ENCODE results near the gene CASR. TPM values are rescaled to one million over a fixed set of nuclear protein-coding genes. Genes with fewer than 3 reads are reported as not detected.
"Not testable (repeated sequence)": the region's sequence is repeated elsewhere in the genome, so short reads cannot be mapped to it uniquely, and the experiment has no call there.

The CASR gene
- total and polyA plus RNA-seq, 2 donors, result 0.25 to 0.74 TPM

- DNase-seq (ENCODE audit: extremely low spot score), result no peak
- H3K36me3 ChIP-seq (ENCODE audit: insufficient read depth), result no peaks in the 10 kb centered on the region
- no peak overlapping the region for H3K4me3 ChIP-seq (ENCODE audit: low read depth, low read length)
- no peaks in the 10 kb centered on the region for H3K4me1 ChIP-seq (ENCODE audit: insufficient read depth)
- 64% methylated on average over 1 of the region's 1 CpG for WGBS
- H3K27ac ChIP-seq (ENCODE audit: low read depth), result no peak overlapping the region
Observed at GRCh38 chr3:122188737-122189136, 5.3 kb downstream of the CASR start.

- Histone ChIP-seq H3K36me3 (ENCODE audit: insufficient read depth) (no peaks in the 10 kb centered on the region), H3K4me1 (ENCODE audit: insufficient read depth) (no peaks in the 10 kb centered on the region), H3K27ac (ENCODE audit: low read depth) (no peak overlapping the region), H3K4me3 (ENCODE audit: low read depth, low read length) (no peak overlapping the region)
- no peak for DNase-seq (ENCODE audit: extremely low spot score)
Observed at GRCh38 chr3:122189357-122189756, 5.9 kb downstream of the CASR start.

GRCh38 chr3:122190525-122190924 is 7.1 kb downstream of the CASR start:
- WGBS, result 77% methylated on average over 3 of the region's 3 CpGs
- no peaks in the 10 kb centered on the region for H3K36me3 ChIP-seq (ENCODE audit: insufficient read depth)
- no peak overlapping the region for H3K4me3 ChIP-seq (ENCODE audit: low read depth, low read length)
- no peak for DNase-seq (ENCODE audit: extremely low spot score)
- H3K4me1 ChIP-seq (ENCODE audit: insufficient read depth), result no peaks in the 10 kb centered on the region
- H3K27ac ChIP-seq (ENCODE audit: low read depth), result no peak overlapping the region

DNA sequence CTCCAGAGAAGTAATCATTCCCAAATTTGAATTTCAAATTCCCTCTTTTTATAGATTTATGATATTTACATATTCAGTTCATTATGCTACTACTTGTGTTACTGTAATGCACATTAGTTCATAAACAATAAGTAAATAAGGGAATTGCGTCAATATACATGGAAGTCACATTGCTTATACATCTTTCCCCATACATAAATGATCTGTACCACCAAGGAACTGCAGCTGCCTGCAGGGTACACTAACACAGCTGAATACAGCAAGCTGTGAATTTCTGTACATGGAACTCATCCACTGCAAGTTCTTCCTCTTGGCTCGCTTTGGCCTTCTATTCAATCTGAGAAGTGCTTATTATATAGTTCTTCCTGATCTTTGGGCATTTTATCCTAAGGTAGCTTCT is 15.5 kb downstream of the CASR start:
- no peak overlapping the region for H3K4me3 ChIP-seq (ENCODE audit: low read depth, low read length)

GRCh38 chr3:122199552-122199951 is 16.1 kb downstream of the CASR start:
- H3K4me3 ChIP-seq (ENCODE audit: low read depth, low read length), result no peak overlapping the region
- DNase-seq (ENCODE audit: extremely low spot score), result no peak
- H3K4me1 ChIP-seq (ENCODE audit: insufficient read depth), result no peaks in the 10 kb centered on the region
- no peak overlapping the region for H3K27ac ChIP-seq (ENCODE audit: low read depth)
- no peaks in the 10 kb centered on the region for H3K36me3 ChIP-seq (ENCODE audit: insufficient read depth)
- 84% methylated on average over 4 of the region's 4 CpGs for WGBS

More for the DNA sequence above, 15.5 kb downstream of the CASR start:
- WGBS, result 79% methylated on average over 2 of the region's 2 CpGs
- no peaks in the 10 kb centered on the region for H3K4me1 ChIP-seq (ENCODE audit: insufficient read depth)
- DNase-seq (ENCODE audit: extremely low spot score), result no peak
- H3K36me3 ChIP-seq (ENCODE audit: insufficient read depth), result no peaks in the 10 kb centered on the region
- no peak overlapping the region for H3K27ac ChIP-seq (ENCODE audit: low read depth)

DNA sequence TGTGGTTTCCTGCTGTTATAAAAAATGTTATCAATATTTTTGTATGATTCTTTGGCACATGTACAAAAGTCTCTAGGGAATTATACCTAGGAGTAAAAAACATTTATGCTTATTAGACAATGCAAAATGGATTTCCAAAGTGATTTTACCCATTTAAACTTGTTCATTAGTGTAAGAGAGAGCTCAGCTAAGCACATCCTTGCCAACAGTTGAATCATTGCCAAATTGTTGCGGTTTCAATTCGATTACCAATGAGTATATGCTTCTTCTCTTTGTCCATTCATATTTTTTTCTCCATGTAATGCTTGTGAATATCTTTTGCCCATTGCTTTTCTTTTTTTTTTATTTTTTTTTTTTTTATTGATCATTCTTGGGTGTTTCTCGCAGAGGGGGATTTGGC is 17.2 kb downstream of the CASR start:
- DNase-seq (ENCODE audit: extremely low spot score), result no peak
- Histone ChIP-seq H3K36me3 (ENCODE audit: insufficient read depth) (no peaks in the 10 kb centered on the region), H3K4me3 (ENCODE audit: low read depth, low read length) (no peak overlapping the region), H3K27ac (ENCODE audit: low read depth) (no peak overlapping the region), H3K4me1 (ENCODE audit: insufficient read depth) (no peaks in the 10 kb centered on the region)
- WGBS, result 79% methylated on average over 3 of the region's 3 CpGs

DNA sequence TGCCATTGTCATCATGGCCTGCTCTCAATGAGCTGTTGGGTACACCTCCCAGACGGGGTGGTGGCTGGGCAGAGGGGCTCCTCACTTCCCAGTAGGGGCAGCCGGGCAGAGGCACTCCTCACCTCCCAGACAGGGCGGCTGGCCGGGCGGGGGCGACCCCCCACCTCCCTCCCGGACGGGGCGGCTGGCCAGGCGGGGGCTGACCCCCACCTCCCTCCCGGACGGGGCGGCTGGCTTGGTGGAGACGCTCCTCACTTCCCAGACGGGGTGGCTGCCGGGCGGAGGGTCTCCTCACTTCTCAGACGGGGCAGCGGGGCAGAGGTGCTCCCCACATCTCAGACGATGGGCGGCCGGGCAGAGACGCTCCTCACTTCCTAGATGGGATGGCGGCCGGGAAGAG is 18.0 kb downstream of the CASR start:
- H3K4me1 ChIP-seq (ENCODE audit: insufficient read depth); DNase-seq (ENCODE audit: extremely low spot score); H3K27ac ChIP-seq (ENCODE audit: low read depth); H3K36me3 ChIP-seq (ENCODE audit: insufficient read depth); H3K4me3 ChIP-seq (ENCODE audit: low read depth, low read length): not testable (repeated sequence)
- WGBS, result 92% methylated on average over 19 of the region's 25 CpGs

DNA sequence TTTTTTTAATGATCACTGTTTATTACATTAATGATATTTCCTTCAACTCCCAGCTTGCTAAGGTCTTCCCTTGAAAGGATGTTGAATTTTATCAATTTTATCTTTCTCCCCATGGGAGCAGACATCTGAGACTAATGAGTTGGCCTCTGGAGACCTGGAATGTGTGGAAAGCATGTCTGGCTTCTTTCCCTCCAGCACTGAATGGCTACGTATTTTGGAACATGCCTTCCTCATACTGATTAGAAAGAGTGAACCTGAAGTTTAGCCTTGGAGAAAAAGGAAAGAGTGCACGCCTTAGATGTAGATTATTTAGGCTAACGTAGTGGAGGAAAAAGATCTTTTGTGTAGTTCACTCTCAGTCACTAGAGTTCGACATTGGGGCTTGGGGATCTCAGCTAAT is 25.1 kb downstream of the CASR start:
- DNase-seq (ENCODE audit: extremely low spot score), result no peak
- Histone ChIP-seq H3K27ac (ENCODE audit: low read depth) (no peak overlapping the region), H3K36me3 (ENCODE audit: insufficient read depth) (no peaks in the 10 kb centered on the region), H3K4me3 (ENCODE audit: low read depth, low read length) (no peak overlapping the region), H3K4me1 (ENCODE audit: insufficient read depth) (no peaks in the 10 kb centered on the region)
- WGBS, result 69% methylated on average over 4 of the region's 4 CpGs

DNA sequence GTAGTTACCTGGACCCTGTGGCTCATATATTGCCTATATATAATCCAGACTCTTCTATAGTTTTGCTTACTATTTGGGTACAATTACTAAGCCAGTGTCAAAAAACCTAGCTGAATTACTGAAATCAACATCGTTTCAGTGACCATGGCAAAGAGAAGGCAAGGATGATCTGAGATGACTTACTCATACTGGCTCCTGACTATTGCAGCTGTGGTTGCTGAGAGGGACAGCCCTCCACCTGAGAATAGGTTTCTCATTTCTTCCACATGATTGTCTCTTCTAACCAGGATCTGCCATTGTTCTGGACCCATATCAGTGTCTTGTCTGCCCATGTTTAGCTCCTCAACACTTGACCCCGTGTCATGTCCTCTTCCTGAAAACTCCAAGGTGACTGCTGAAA is 30.2 kb downstream of the CASR start:
- no peaks in the 10 kb centered on the region for H3K36me3 ChIP-seq (ENCODE audit: insufficient read depth)
- no peak for DNase-seq (ENCODE audit: extremely low spot score)
- WGBS, result 61% methylated on average over 2 of the region's 2 CpGs
- H3K27ac ChIP-seq (ENCODE audit: low read depth), result no peak overlapping the region
- H3K4me1 ChIP-seq (ENCODE audit: insufficient read depth), result no peaks in the 10 kb centered on the region
- no peak overlapping the region for H3K4me3 ChIP-seq (ENCODE audit: low read depth, low read length)

- 57% methylated on average over 4 of the region's 4 CpGs for WGBS
- Histone ChIP-seq H3K36me3 (ENCODE audit: insufficient read depth) (no peaks in the 10 kb centered on the region), H3K4me1 (ENCODE audit: insufficient read depth) (no peaks in the 10 kb centered on the region), H3K4me3 (ENCODE audit: low read depth, low read length) (no peak overlapping the region), H3K27ac (ENCODE audit: low read depth) (no peak overlapping the region)
- DNase-seq (ENCODE audit: extremely low spot score), result no peak
Observed at GRCh38 chr3:122214711-122215110, 31.2 kb downstream of the CASR start.

- H3K27ac ChIP-seq (ENCODE audit: low read depth), result no peak overlapping the region
- no peaks in the 10 kb centered on the region for H3K36me3 ChIP-seq (ENCODE audit: insufficient read depth)
- no peak for DNase-seq (ENCODE audit: extremely low spot score)
- no peaks in the 10 kb centered on the region for H3K4me1 ChIP-seq (ENCODE audit: insufficient read depth)
- 69% methylated on average over 2 of the region's 2 CpGs for WGBS
- no peak overlapping the region for H3K4me3 ChIP-seq (ENCODE audit: low read depth, low read length)
Observed at GRCh38 chr3:122215592-122216298, 32.3 kb downstream of the CASR start.

- no peak for DNase-seq (ENCODE audit: extremely low spot score)
- Histone ChIP-seq H3K4me1 (ENCODE audit: insufficient read depth) (no peaks in the 10 kb centered on the region), H3K4me3 (ENCODE audit: low read depth, low read length) (no peak overlapping the region), H3K36me3 (ENCODE audit: insufficient read depth) (no peaks in the 10 kb centered on the region), H3K27ac (ENCODE audit: low read depth) (no peak overlapping the region)
- WGBS, result 84% methylated on average over 1 of the region's 1 CpG
Observed at GRCh38 chr3:122217901-122218300, 34.4 kb downstream of the CASR start.

DNA sequence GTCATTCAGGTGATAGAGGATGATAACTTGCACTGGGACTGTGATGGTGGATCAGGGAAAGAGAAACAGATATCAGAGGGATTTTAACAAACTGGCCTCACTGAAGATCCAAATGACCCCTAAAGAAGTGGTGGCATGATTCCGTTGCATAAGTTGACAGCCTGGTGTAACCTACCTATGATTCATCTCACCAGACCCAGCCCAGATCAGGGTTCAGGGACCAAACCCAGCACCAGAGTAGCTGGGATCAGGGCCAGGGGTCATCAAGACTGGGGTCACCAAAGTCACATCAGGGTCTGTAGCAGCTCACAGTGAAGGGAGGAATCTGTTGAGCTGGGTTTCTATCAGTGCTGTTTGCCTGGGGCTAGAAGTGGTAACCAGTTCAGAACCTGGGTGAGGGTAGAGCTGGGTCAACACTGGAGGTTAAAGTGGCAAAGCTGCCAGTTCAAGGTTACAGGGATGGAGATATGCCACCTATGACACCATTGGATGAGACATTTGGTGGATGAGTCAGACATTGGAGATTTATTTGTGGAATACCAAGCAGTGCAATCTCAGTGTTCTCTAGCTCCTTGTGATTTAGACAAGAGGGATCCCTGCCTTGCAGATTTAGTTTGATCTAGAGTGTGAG is 35.9 kb downstream of the CASR start:
- Histone ChIP-seq H3K4me1 (ENCODE audit: insufficient read depth) (no peaks in the 10 kb centered on the region), H3K4me3 (ENCODE audit: low read depth, low read length) (no peak overlapping the region), H3K27ac (ENCODE audit: low read depth) (no peak overlapping the region), H3K36me3 (ENCODE audit: insufficient read depth) (no peaks in the 10 kb centered on the region)
- DNase-seq (ENCODE audit: extremely low spot score), result no peak
- 78% methylated on average over 1 of the region's 1 CpG for WGBS

GRCh38 chr3:122227036-122227781 is 43.7 kb downstream of the CASR start:
- Histone ChIP-seq H3K27ac (ENCODE audit: low read depth) (no peak overlapping the region), H3K4me3 (ENCODE audit: low read depth, low read length) (no peak overlapping the region), H3K36me3 (ENCODE audit: insufficient read depth) (no peaks in the 10 kb centered on the region), H3K4me1 (ENCODE audit: insufficient read depth) (no peaks in the 10 kb centered on the region)
- WGBS, result 95% methylated on average over 23 of the region's 23 CpGs
- no peak for DNase-seq (ENCODE audit: extremely low spot score)
